Mesenchymal stem cell (in vitro differentiated cells and primary cell): Measurements from ENCODE around the gene FOXP1.
A peak's percentile ranks its signal among the peaks of the same experiment; 100 is the strongest.

Experiments
- DNase-seq: peaks from one replicate; pipeline ENCODE4 v3.0.0-alpha.2; 2013
- H2AFZ ChIP-seq: one replicate; pipeline ENCODE4 v1.6.1; 2013; ENCODE audit warnings: low read depth, mild to moderate bottlenecking, control low read depth, inconsistent platforms, low read length, moderate library complexity
- H2AK5ac ChIP-seq: 2 replicates; pipeline ENCODE4 v1.6.1; 2013; ENCODE audit warnings: low read length, moderate library complexity, mild to moderate bottlenecking, inconsistent platforms; ENCODE audit not compliant: severe bottlenecking
- H2BK120ac ChIP-seq: one replicate; pipeline ENCODE4 v1.6.1; 2013; ENCODE audit warnings: low read depth, mild to moderate bottlenecking, inconsistent platforms, low read length, moderate library complexity
- H2BK12ac ChIP-seq, 2 experiments: one replicate each; pipeline ENCODE4 v1.6.1; 2013; ENCODE audit warnings: inconsistent platforms in 2 of 2, low read length in 2 of 2, mild to moderate bottlenecking in 2 of 2, moderate library complexity in 2 of 2, control low read depth in 1 of 2
- H2BK15ac ChIP-seq: one replicate; pipeline ENCODE4 v1.6.1; 2013; ENCODE audit warnings: mild to moderate bottlenecking, low read depth, inconsistent platforms; ENCODE audit not compliant: poor library complexity, severe bottlenecking
- H2BK5ac ChIP-seq: 2 replicates; pipeline ENCODE4 v1.6.1; 2013; ENCODE audit warnings: low read depth, mild to moderate bottlenecking, low read length, control low read depth, inconsistent platforms; ENCODE audit not compliant: poor library complexity, severe bottlenecking
- H3K14ac ChIP-seq, 2 experiments: one replicate each; pipeline ENCODE4 v1.6.1; 2013; ENCODE audit warnings: inconsistent platforms in 2 of 2, low read length in 2 of 2, control low read depth in 1 of 2, mild to moderate bottlenecking in 1 of 2, moderate library complexity in 1 of 2
- H3K18ac ChIP-seq, 2 experiments: one replicate each; pipeline ENCODE4 v1.6.1; 2013; ENCODE audit warnings: inconsistent platforms in 2 of 2, low read length in 2 of 2, control low read depth in 1 of 2, low read depth in 1 of 2, mild to moderate bottlenecking in 1 of 2
- H3K23ac ChIP-seq, 2 experiments: one replicate each; pipeline ENCODE4 v1.6.1; 2013; ENCODE audit warnings: inconsistent platforms in 2 of 2, low read length in 2 of 2, mild to moderate bottlenecking in 2 of 2, moderate library complexity in 2 of 2, control low read depth in 1 of 2
- H3K27ac ChIP-seq: 2 replicates; pipeline ENCODE4 v1.5.1; 2013; ENCODE audit warnings: mild to moderate bottlenecking, moderate library complexity, low read length, control low read depth, inconsistent platforms; ENCODE audit not compliant: poor library complexity, severe bottlenecking
- H3K27me3 ChIP-seq, 2 experiments: 2 replicates each; pipeline versions ENCODE4 v1.6.1 to v1.7.0; 2013; ENCODE audit warnings: low read length in 2 of 2, mild to moderate bottlenecking in 2 of 2, moderate library complexity in 2 of 2, control low read depth in 1 of 2, inconsistent platforms in 1 of 2; ENCODE audit not compliant: control insufficient read depth in 1 of 2, insufficient read depth in 1 of 2
- H3K36me3 ChIP-seq, 2 experiments: 2 replicates each; pipeline versions ENCODE4 v1.6.1 to v1.7.0; 2013; ENCODE audit warnings: low read length in 2 of 2, control low read depth in 1 of 2, inconsistent platforms in 1 of 2, low read depth in 1 of 2, mild to moderate bottlenecking in 1 of 2; ENCODE audit not compliant: insufficient read depth in 2 of 2, control insufficient read depth in 1 of 2
- H3K4ac ChIP-seq, 2 experiments: one replicate each; pipeline ENCODE4 v1.6.1; 2013; ENCODE audit warnings: inconsistent platforms in 2 of 2, low read length in 2 of 2, mild to moderate bottlenecking in 2 of 2, moderate library complexity in 2 of 2, control low read depth in 1 of 2, low read depth in 1 of 2
- H3K4me1 ChIP-seq: 2 replicates; pipeline ENCODE4 v1.6.1; 2013; ENCODE audit warnings: low read depth, low read length, control low read depth; ENCODE audit not compliant: control insufficient read depth, insufficient read depth
- H3K4me2 ChIP-seq: 2 replicates; pipeline ENCODE4 v1.6.1; 2013; ENCODE audit warnings: low read length, mild to moderate bottlenecking, inconsistent platforms; ENCODE audit not compliant: poor library complexity, severe bottlenecking
- H3K4me3 ChIP-seq, 2 experiments: 2 replicates each; pipeline versions ENCODE4 v1.5.1 to v1.7.0; 2013; ENCODE audit warnings: low read length in 2 of 2, mild to moderate bottlenecking in 2 of 2, control low read depth in 1 of 2, low read depth in 1 of 2; ENCODE audit not compliant: insufficient read depth in 1 of 2
- H3K79me1 ChIP-seq: replicated peaks from 2 replicates; pipeline ENCODE4 v1.6.1; 2013; ENCODE audit warnings: mild to moderate bottlenecking, control low read depth, low read length, inconsistent platforms; ENCODE audit not compliant: poor library complexity, severe bottlenecking
- H3K9ac ChIP-seq: 2 replicates; pipeline ENCODE4 v1.7.0; 2013; ENCODE audit warnings: mild to moderate bottlenecking, low read length, moderate library complexity
- H3K9me3 ChIP-seq: 2 replicates; pipeline ENCODE4 v1.7.0; 2013; ENCODE audit warnings: mild to moderate bottlenecking, low read length; ENCODE audit not compliant: control insufficient read depth
- H4K8ac ChIP-seq: one replicate; pipeline ENCODE4 v1.6.1; 2013; ENCODE audit warnings: inconsistent platforms, mild to moderate bottlenecking, low read length, moderate library complexity
- H4K91ac ChIP-seq: one replicate; pipeline ENCODE4 v1.6.1; 2013; ENCODE audit warnings: mild to moderate bottlenecking, low read length, inconsistent platforms
- WGBS: methylation state at CpG from one replicate; pipeline ENCODE4 v1.1.7; 2013; ENCODE audit warnings: mixed read lengths; 5-methylcytosine and 5-hydroxymethylcytosine counted together

The FOXP1 gene

GRCh38 chr3:71341721-71342120, 241.8 kb downstream of the FOXP1 start:
- H3K4me2 ChIP-seq, result no peak overlapping the region
- no peaks in the 10 kb centered on the region for H3K27me3 ChIP-seq
- 59% methylated on average over 1 of the region's 4 CpGs for WGBS
- H3K4ac ChIP-seq, result no peak overlapping the region
- no peak overlapping the region for H2BK5ac ChIP-seq
- H3K27ac ChIP-seq, result peak overlapping the region; percentile 61
- no peak overlapping the region for H2AK5ac ChIP-seq
- no peak overlapping the region for H3K4me3 ChIP-seq
- no peak overlapping the region for H2BK15ac ChIP-seq
- peak; percentile 65 for DNase-seq
- H3K4me1 ChIP-seq, result no peaks in the 10 kb centered on the region
- H2BK12ac ChIP-seq, result no peak overlapping the region
- no peaks in the 10 kb centered on the region for H3K9me3 ChIP-seq
- no peak overlapping the region for H3K14ac ChIP-seq
- no peak overlapping the region for H4K8ac ChIP-seq
- H4K91ac ChIP-seq, result no peak overlapping the region
- no peaks in the 10 kb centered on the region for H3K36me3 ChIP-seq
- H3K23ac ChIP-seq, result no peak overlapping the region
- H3K9ac ChIP-seq, result peak overlapping the region; percentile 16
- no peak overlapping the region for H2AFZ ChIP-seq
- no peak overlapping the region for H2BK120ac ChIP-seq
- peaks cover 22% of the 10 kb centered on the region for H3K79me1 ChIP-seq
- no peak overlapping the region for H3K18ac ChIP-seq

GRCh38 chr3:71339049-71339448, 244.5 kb downstream of the FOXP1 start:
- Histone ChIP-seq H3K4me1 (no peaks in the 10 kb centered on the region), H2BK5ac (no peak overlapping the region), H3K36me3 (no peaks in the 10 kb centered on the region), H4K8ac (no peak overlapping the region), H4K91ac (no peak overlapping the region), H3K4me3 (no peak overlapping the region), H2BK15ac (no peak overlapping the region), H2AK5ac (no peak overlapping the region), H3K9ac (no peak overlapping the region), H2AFZ (no peak overlapping the region), H3K14ac (no peak overlapping the region), H3K27me3 (no peaks in the 10 kb centered on the region), H3K9me3 (no peaks in the 10 kb centered on the region), H2BK120ac (no peak overlapping the region), H3K27ac (no peak overlapping the region), H3K23ac (no peak overlapping the region), H3K4ac (no peak overlapping the region), H3K18ac (no peak overlapping the region), H3K79me1 (peaks cover 24% of the 10 kb centered on the region), H3K4me2 (no peak overlapping the region), H2BK12ac (no peak overlapping the region)
- WGBS, result 100% methylated on average over 2 of the region's 4 CpGs
- no peak for DNase-seq

GRCh38 chr3:71332813-71333212, 250.7 kb downstream of the FOXP1 start:
- H2AK5ac ChIP-seq, result no peak overlapping the region
- H3K79me1 ChIP-seq, result peaks cover 23% of the 10 kb centered on the region
- no peak overlapping the region for H3K27ac ChIP-seq
- no peak overlapping the region for H3K4ac ChIP-seq
- no peak overlapping the region for H2BK5ac ChIP-seq
- no peak overlapping the region for H3K23ac ChIP-seq
- H2BK15ac ChIP-seq, result no peak overlapping the region
- no peak overlapping the region for H2BK120ac ChIP-seq
- 96% methylated on average over 3 of the region's 4 CpGs for WGBS
- no peak overlapping the region for H4K8ac ChIP-seq
- no peaks in the 10 kb centered on the region for H3K9me3 ChIP-seq
- H2BK12ac ChIP-seq, result no peak overlapping the region
- no peaks in the 10 kb centered on the region for H3K27me3 ChIP-seq
- no peak overlapping the region for H3K14ac ChIP-seq
- peaks cover 2% of the 10 kb centered on the region for H3K4me1 ChIP-seq
- no peak overlapping the region for H3K9ac ChIP-seq
- no peak overlapping the region for H3K18ac ChIP-seq
- no peak overlapping the region for H3K4me3 ChIP-seq
- H4K91ac ChIP-seq, result no peak overlapping the region
- H3K36me3 ChIP-seq, result peaks cover 0 to 27% of the 10 kb centered on the region in 2 experiments
- H2AFZ ChIP-seq, result no peak overlapping the region
- no peak overlapping the region for H3K4me2 ChIP-seq
- DNase-seq, result no peak

- no peak overlapping the region for H2BK5ac ChIP-seq
- H2AK5ac ChIP-seq, result no peak overlapping the region
- no peak overlapping the region for H3K14ac ChIP-seq
- H4K8ac ChIP-seq, result no peak overlapping the region
- H2BK12ac ChIP-seq, result no peak overlapping the region
- peaks cover 0 to 27% of the 10 kb centered on the region in 2 experiments for H3K36me3 ChIP-seq
- no peak overlapping the region for H2BK120ac ChIP-seq
- no peaks in the 10 kb centered on the region for H3K9me3 ChIP-seq
- peaks cover 26% of the 10 kb centered on the region for H3K79me1 ChIP-seq
- no peak overlapping the region for H2AFZ ChIP-seq
- no peak overlapping the region for H3K4me2 ChIP-seq
- no peak overlapping the region for H3K4me3 ChIP-seq
- H3K9ac ChIP-seq, result no peak overlapping the region
- H4K91ac ChIP-seq, result no peak overlapping the region
- no peak overlapping the region for H3K23ac ChIP-seq
- 94% methylated on average over 10 of the region's 18 CpGs for WGBS
- H3K4ac ChIP-seq, result no peak overlapping the region
- H3K27ac ChIP-seq, result no peak overlapping the region
- H3K4me1 ChIP-seq, result peaks cover 2% of the 10 kb centered on the region
- no peak overlapping the region for H3K18ac ChIP-seq
- no peak overlapping the region for H2BK15ac ChIP-seq
- no peaks in the 10 kb centered on the region for H3K27me3 ChIP-seq
- DNase-seq, result no peak
These were observed 252.6 kb downstream of the FOXP1 start for GRCh38 chr3:71330909-71331308.
